T-helper 17 cell (primary cell): ENCODE results near the gene SCN8A. TPM values are rescaled to one million over a fixed set of nuclear protein-coding genes. Genes with fewer than 3 reads are reported as not detected.
"Not testable (repeated sequence)": the region's sequence is repeated elsewhere in the genome, so short reads cannot be mapped to it uniquely, and the experiment has no call there.

ENCODE experiments used
- ATAC-seq: fragments of 150-1000 bp; cut with Tn5 transposase; 2 replicates; pipeline ENCODE4 v1.10.0; 2021; ENCODE audit warnings: mild to moderate bottlenecking, moderate library complexity
- DNase-seq, 3 donors: peaks; one replicate each; pipeline versions ENCODE4 v3.0.0 to v3.0.0-alpha.2; 2020 to 2021
- H3K9me3 ChIP-seq: one replicate; pipeline ENCODE4 v1.7.0; 2013; ENCODE audit warnings: low read length, mild to moderate bottlenecking; ENCODE audit not compliant: control insufficient read depth, poor library complexity, severe bottlenecking
- H3K27ac Mint-ChIP-seq: one replicate; pipeline ENCODE4 v1.8.0; 2022; ENCODE audit warnings: mild to moderate bottlenecking, moderate library complexity, mixed read lengths
- H3K27me3 Mint-ChIP-seq: one replicate; pipeline ENCODE4 v1.8.0; 2022; ENCODE audit warnings: mixed read lengths
- H3K36me3 Mint-ChIP-seq: one replicate; pipeline ENCODE4 v1.8.0; 2022; ENCODE audit warnings: low read depth, mixed read lengths
- H3K4me1 Mint-ChIP-seq: one replicate; pipeline ENCODE4 v1.8.0; 2022; ENCODE audit warnings: mild to moderate bottlenecking, mixed read lengths
- H3K4me3 Mint-ChIP-seq: one replicate; pipeline ENCODE4 v1.8.0; 2022; ENCODE audit warnings: mild to moderate bottlenecking, moderate library complexity, mixed read lengths
- total RNA-seq, 4 donors: library from RNA in 2 of 4; stranded (reverse) in 2 of 4; gene quantifications; one replicate each; pipeline ENCODE4 v1.2.3 and lab custom pipeline; 2022 to 2026

SCN8A gene
- total RNA-seq (under 1 TPM; 0.35 to 0.47 TPM), total RNA-seq (lab: John Stamatoyannopoulos, UW) (0.38 to 1.9 reads per million in 2 donors)

- peaks cover 15% of the 10 kb centered on the region for H3K4me1 Mint-ChIP-seq
- H3K9me3 ChIP-seq, result no peaks in the 10 kb centered on the region
- H3K27ac Mint-ChIP-seq, result no peak within 1 kb of the TSS
- peaks cover 72% of the 10 kb centered on the region for H3K27me3 Mint-ChIP-seq
- peaks cover 3% of the 10 kb centered on the region for H3K36me3 Mint-ChIP-seq
- peak within 1 kb of the TSS; percentile 91 for H3K4me3 Mint-ChIP-seq
- DNase-seq (peak; percentile 6 to 45 (median 41)), ATAC-seq (peak; percentile 63)
Observed at GRCh38 chr12:51591016-51591901, at the start of gene SCN8A. TSS of gene SCN8A (plus strand) at chr12:51591233. CDS start at chr12:51662818, 71,585 bp downstream.

DNA sequence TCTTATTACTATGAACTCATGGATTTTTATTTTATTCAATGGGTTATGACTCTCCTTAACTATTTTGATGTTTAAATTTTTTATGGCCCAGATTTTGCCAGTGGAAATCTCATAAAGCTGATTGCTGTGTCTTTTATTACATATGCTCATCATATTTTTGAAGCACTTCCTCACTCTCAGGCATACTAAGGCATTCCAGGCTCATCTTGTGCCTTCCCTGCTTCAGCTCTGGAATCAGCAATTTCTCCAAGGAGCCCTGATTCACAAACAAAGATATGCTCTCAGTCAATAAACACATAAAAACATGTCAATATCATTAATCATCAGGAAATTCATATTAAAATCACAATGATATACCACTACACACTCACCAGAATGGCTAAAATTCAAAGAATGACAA lies 44.9 kb upstream of the SCN8A start:
- Mint-ChIP-seq H3K36me3 (peaks cover 5% of the 10 kb centered on the region), H3K27ac (no peak overlapping the region), H3K4me3 (no peak overlapping the region), H3K4me1 (no peaks in the 10 kb centered on the region), H3K27me3 (peaks cover 57% of the 10 kb centered on the region)
- DNase-seq (no peak), ATAC-seq (no peak)
- H3K9me3 ChIP-seq, result no peaks in the 10 kb centered on the region

- peaks cover 5% of the 10 kb centered on the region for H3K36me3 Mint-ChIP-seq
- no peak overlapping the region for H3K27ac Mint-ChIP-seq
Observed at GRCh38 chr12:51547606-51548005, 43.4 kb upstream of the SCN8A start.

DNA sequence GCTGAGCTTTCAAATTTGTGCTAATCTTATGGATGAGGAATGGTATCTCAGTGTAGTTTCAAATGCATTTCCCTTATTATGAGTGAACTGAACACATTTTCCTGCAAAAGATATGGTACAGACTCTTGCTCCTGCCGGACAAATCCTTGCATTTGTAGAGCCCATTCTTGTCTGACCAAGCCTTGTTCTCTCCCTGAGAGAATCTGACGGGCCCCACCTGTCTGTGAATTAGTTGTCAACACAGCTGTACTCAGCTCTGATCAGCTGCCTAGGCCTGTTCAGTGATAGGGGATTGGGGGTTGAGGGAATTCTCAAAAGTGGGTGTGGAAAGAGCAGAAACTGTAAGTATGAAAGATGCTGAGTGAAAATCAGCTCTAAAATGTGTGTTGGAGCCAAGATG lies 42.8 kb upstream of the SCN8A start:
- no peak overlapping the region for H3K4me3 Mint-ChIP-seq
- no peak overlapping the region for H3K27ac Mint-ChIP-seq
- H3K36me3 Mint-ChIP-seq, result peaks cover 5% of the 10 kb centered on the region
- H3K27me3 Mint-ChIP-seq, result peaks cover 64% of the 10 kb centered on the region
- DNase-seq (no peak), ATAC-seq (no peak)
- no peaks in the 10 kb centered on the region for H3K4me1 Mint-ChIP-seq
- H3K9me3 ChIP-seq, result no peaks in the 10 kb centered on the region

More at GRCh38 chr12:51547606-51548005, 43.4 kb upstream of the SCN8A start:
- no peaks in the 10 kb centered on the region for H3K4me1 Mint-ChIP-seq
- no peaks in the 10 kb centered on the region for H3K9me3 ChIP-seq
- H3K4me3 Mint-ChIP-seq, result no peak overlapping the region
- DNase-seq (no peak), ATAC-seq (no peak)
- H3K27me3 Mint-ChIP-seq, result peaks cover 60% of the 10 kb centered on the region

DNA sequence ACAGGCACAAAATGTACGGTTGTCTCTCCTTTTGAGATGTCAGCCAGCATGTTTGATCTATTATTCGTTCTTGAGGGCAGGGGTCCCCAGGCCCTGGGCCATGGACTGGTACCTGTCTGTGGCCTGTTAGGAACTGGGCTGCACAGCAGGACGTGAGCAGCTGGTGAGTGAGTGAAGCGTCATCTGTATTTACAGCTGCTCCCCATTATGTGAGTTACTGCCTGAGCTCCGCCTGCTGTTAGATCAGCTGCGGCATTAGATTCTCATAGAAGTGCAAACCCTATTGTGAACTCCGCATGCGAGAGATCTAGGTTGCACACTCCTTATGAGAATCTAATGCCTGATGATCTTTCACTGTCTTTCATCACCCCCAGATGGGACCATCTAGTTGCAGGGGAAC lies 41.4 kb upstream of the SCN8A start:
- Mint-ChIP-seq H3K27me3 (peaks cover 68% of the 10 kb centered on the region), H3K4me3 (no peak overlapping the region), H3K36me3 (peaks cover 5% of the 10 kb centered on the region), H3K27ac (no peak overlapping the region), H3K4me1 (no peaks in the 10 kb centered on the region)
- H3K9me3 ChIP-seq, result no peaks in the 10 kb centered on the region
- no peak for ATAC-seq
- DNase-seq, result no peak

DNA sequence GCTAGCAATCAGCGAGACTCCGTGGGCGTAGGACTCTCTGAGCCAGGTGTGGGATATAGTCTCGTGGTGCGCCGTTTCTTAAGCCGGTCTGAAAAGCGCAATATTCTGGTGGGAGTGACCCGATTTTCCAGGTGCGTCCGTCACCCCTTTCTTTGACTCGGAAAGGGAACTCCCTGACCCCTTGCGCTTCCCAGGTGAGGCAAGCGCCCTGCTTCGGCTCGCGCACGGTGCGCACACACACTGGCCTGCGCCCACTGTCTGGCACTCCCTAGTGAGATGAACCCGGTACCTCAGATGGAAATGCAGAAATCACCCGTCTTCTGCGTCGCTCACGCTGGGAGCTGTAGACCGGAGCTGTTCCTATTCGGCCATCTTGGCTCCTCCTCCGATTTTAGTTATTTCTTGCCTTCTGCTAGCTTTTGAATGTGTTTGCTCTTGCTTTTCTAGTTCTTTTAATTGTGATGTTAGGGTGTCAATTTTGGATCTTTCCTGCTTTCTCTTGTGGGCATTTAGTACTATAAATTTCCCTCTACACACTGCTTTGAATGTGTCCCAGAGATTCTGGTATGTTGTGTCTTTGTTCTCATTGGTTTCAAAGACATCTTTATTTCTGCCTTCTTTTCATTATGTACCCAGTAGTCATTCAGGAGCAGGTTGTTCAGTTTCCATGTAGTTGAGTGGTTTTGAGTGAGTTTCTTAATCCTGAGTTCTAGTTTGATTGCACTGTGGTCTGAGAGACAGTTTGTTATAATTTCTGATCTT lies 22.6 kb upstream of the SCN8A start:
- not testable (repeated sequence) for DNase-seq, H3K4me3 Mint-ChIP-seq, H3K36me3 Mint-ChIP-seq

GRCh38 chr12:51579321-51579850 lies 11.6 kb upstream of the SCN8A start:
- Mint-ChIP-seq H3K27me3 (peaks cover 64% of the 10 kb centered on the region), H3K4me1 (no peaks in the 10 kb centered on the region), H3K36me3 (no peaks in the 10 kb centered on the region), H3K4me3 (no peak overlapping the region), H3K27ac (no peak overlapping the region)
- no peaks in the 10 kb centered on the region for H3K9me3 ChIP-seq
- no peak for ATAC-seq
- no peak for DNase-seq

More for the DNA sequence above, 22.6 kb upstream of the SCN8A start:
- not testable (repeated sequence) for H3K9me3 ChIP-seq, H3K27ac Mint-ChIP-seq, H3K4me1 Mint-ChIP-seq, ATAC-seq
- peaks cover 17% of the 10 kb centered on the region for H3K27me3 Mint-ChIP-seq

GRCh38 chr12:51589060-51589459 lies 2.0 kb upstream of the SCN8A start:
- peaks cover 77% of the 10 kb centered on the region for H3K27me3 Mint-ChIP-seq
- no peak for ATAC-seq

GRCh38 chr12:51589557-51590176 lies 1.4 kb upstream of the SCN8A start:
- H3K36me3 Mint-ChIP-seq, result peaks cover 3% of the 10 kb centered on the region
- peak overlapping the region; percentile 91 for H3K4me3 Mint-ChIP-seq
- H3K27ac Mint-ChIP-seq, result no peak overlapping the region
- ATAC-seq (no peak), DNase-seq (no peak)
- H3K27me3 Mint-ChIP-seq, result peaks cover 71% of the 10 kb centered on the region
- H3K4me1 Mint-ChIP-seq, result peaks cover 15% of the 10 kb centered on the region
- H3K9me3 ChIP-seq, result no peaks in the 10 kb centered on the region

More at GRCh38 chr12:51589060-51589459, 2.0 kb upstream of the SCN8A start:
- no peak overlapping the region for H3K27ac Mint-ChIP-seq
- peaks cover 3% of the 10 kb centered on the region for H3K36me3 Mint-ChIP-seq
- H3K9me3 ChIP-seq, result no peaks in the 10 kb centered on the region
- H3K4me3 Mint-ChIP-seq, result no peak overlapping the region
- peaks cover 15% of the 10 kb centered on the region for H3K4me1 Mint-ChIP-seq
- no peak for DNase-seq

GRCh38 chr12:51590347-51591015 lies 552 bp upstream of the SCN8A start:
- Mint-ChIP-seq H3K4me3 (peak overlapping the region; percentile 91), H3K36me3 (peaks cover 3% of the 10 kb centered on the region), H3K27me3 (peaks cover 71% of the 10 kb centered on the region), H3K4me1 (peaks cover 15% of the 10 kb centered on the region), H3K27ac (no peak overlapping the region)
- no peaks in the 10 kb centered on the region for H3K9me3 ChIP-seq
- DNase-seq, result peak; percentile 57 to 63 (median 62)
- peak; percentile 93 for ATAC-seq

GRCh38 chr12:51592034-51592705 lies 1.1 kb downstream of the SCN8A start:
- H3K27me3 Mint-ChIP-seq, result peaks cover 77% of the 10 kb centered on the region
- no peak overlapping the region for H3K27ac Mint-ChIP-seq
- H3K4me3 Mint-ChIP-seq, result peak overlapping the region; percentile 89
- no peaks in the 10 kb centered on the region for H3K9me3 ChIP-seq
- DNase-seq (no peak), ATAC-seq (no peak)
- H3K36me3 Mint-ChIP-seq, result peaks cover 3% of the 10 kb centered on the region
- H3K4me1 Mint-ChIP-seq, result peaks cover 15% of the 10 kb centered on the region

DNA sequence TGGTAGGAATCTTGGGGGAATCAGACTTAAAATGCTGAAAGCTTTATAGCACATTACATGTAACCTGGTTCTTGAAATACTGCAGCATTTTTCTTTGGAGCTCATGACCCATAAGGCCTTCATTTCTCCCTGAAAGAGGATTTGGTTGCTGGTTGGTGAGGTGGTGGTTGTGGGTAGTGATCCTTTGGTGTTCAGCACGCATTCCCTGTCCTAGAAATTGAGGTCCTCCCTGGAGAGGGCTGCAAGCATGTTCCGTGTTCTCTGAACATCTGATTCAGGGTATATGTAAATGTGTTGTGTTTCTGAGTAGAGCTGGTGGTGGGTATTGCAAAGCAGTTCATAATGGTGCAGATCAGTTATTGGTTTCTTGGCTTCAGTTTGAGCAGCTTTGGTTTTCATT lies 2.0 kb downstream of the SCN8A start:
- Mint-ChIP-seq H3K4me1 (peaks cover 15% of the 10 kb centered on the region), H3K27me3 (peaks cover 73% of the 10 kb centered on the region), H3K27ac (no peak overlapping the region), H3K36me3 (peaks cover 4% of the 10 kb centered on the region), H3K4me3 (no peak overlapping the region)
- H3K9me3 ChIP-seq, result no peaks in the 10 kb centered on the region
- DNase-seq (no peak), ATAC-seq (no peak)
